NCI-H526 (cell line): ENCODE data around the gene LSM14B.
"Not testable (repeated sequence)": the region's sequence is repeated elsewhere in the genome, so short reads cannot be mapped to it uniquely, and the experiment has no call there.

Experiments
- DNase-seq, 2 experiments: peaks; one replicate each; lab custom pipeline; 2025; lab: John Stamatoyannopoulos, UW

LSM14B gene

GRCh38 chr20:62146019-62146755, 23.9 kb downstream of the LSM14B start:
- DNase-seq: no peak

GRCh38 chr20:62147125-62147524, 24.9 kb downstream of the LSM14B start:
- DNase-seq: no peak

GRCh38 chr20:62147528-62147927, 25.3 kb downstream of the LSM14B start:
- no peak for DNase-seq

GRCh38 chr20:62148383-62148782, 26.1 kb downstream of the LSM14B start:
- not testable (repeated sequence) for DNase-seq

- no peak for DNase-seq
Measured at GRCh38 chr20:62148908-62149314, 26.6 kb downstream of the LSM14B start.

- DNase-seq: no peak
Measured at GRCh38 chr20:62149532-62150309, 27.4 kb downstream of the LSM14B start.

- DNase-seq: no peak
Measured at GRCh38 chr20:62150310-62150575, 28.0 kb downstream of the LSM14B start.

- DNase-seq: no peak
Measured at GRCh38 chr20:62151225-62151624, 28.9 kb downstream of the LSM14B start.

- no peak for DNase-seq
Measured at GRCh38 chr20:62151835-62152364, 29.6 kb downstream of the LSM14B start.

- no peak for DNase-seq
Measured at GRCh38 chr20:62155428-62156253, 33.4 kb downstream of the LSM14B start.

- peak in 1 of 2 experiments; percentile 45 for DNase-seq
Measured at GRCh38 chr20:62156254-62156556, 33.9 kb downstream of the LSM14B start.

- DNase-seq: peak; percentile 78 to 92
Measured at GRCh38 chr20:62156592-62157386, 34.5 kb downstream of the LSM14B start.

GRCh38 chr20:62157387-62158087, 35.3 kb downstream of the LSM14B start:
- DNase-seq: no peak

GRCh38 chr20:62158088-62158400, 35.8 kb downstream of the LSM14B start:
- no peak for DNase-seq

- DNase-seq: no peak
Measured at GRCh38 chr20:62158541-62158940, 36.3 kb downstream of the LSM14B start.

- no peak for DNase-seq
Measured at GRCh38 chr20:62159052-62159451, 36.8 kb downstream of the LSM14B start.

GRCh38 chr20:62159839-62160238, 37.6 kb downstream of the LSM14B start:
- no peak for DNase-seq

GRCh38 chr20:62160253-62160652, 38.0 kb downstream of the LSM14B start:
- no peak for DNase-seq

GRCh38 chr20:62160876-62161275, 38.6 kb downstream of the LSM14B start:
- DNase-seq: no peak

GRCh38 chr20:62161347-62161746, 39.1 kb downstream of the LSM14B start:
- no peak for DNase-seq

- no peak for DNase-seq
Measured at GRCh38 chr20:62162765-62163484, 40.6 kb downstream of the LSM14B start.
